Endothelial cell of umbilical vein (primary cell): ENCODE results near the gene TTYH3. TPM values are rescaled to one million over a fixed set of nuclear protein-coding genes. Genes with fewer than 3 reads are reported as not detected.

Experiments used
- BruUV-seq: library from RNA; stranded (reverse); fragments of 400-500 nt; replicated peaks from 2 replicates; lab custom pipeline; 2021; lab: Mats Ljungman, UMichigan
- CTCF ChIA-PET: fragments of 300-600, 350-600 bp; sonication (Branson Sonifier 250); formaldehyde crosslinking; loops from one replicate; lab custom pipeline; 2021; ENCODE audit warnings: antibody characterized with exemption, inconsistent platforms; lab: Charles Lee
- POLR2A ChIA-PET: fragments of 300-600, 350-600 bp; sonication (Branson Sonifier 250); formaldehyde crosslinking; loops from one replicate; lab custom pipeline; 2021; ENCODE audit warnings: antibody characterized with exemption, inconsistent platforms; lab: Charles Lee
- DNase-seq: peaks from one replicate; pipeline ENCODE4 v3.0.0-alpha.2; 2011; ENCODE audit warnings: low read depth, low spot score
- FAIRE-seq: peaks from 2 replicates; lab custom pipeline; 2011; peaks lifted over from hg19 to GRCh38; lab: Jason Lieb, UNC
- H2AFZ ChIP-seq: 2 replicates; pipeline ENCODE4 v1.6.0; 2012; ENCODE audit warnings: low read depth, low read length, control low read depth, inconsistent platforms
- H3K27ac ChIP-seq: 2 replicates; pipeline ENCODE4 v1.5.1; 2011; ENCODE audit warnings: low read depth, mild to moderate bottlenecking, control low read depth, low read length, moderate library complexity; ENCODE audit not compliant: insufficient read depth
- H3K27me3 ChIP-seq, 2 experiments: 2 replicates each; pipeline versions ENCODE4 v1.6.0 to v1.6.1; 2011; ENCODE audit warnings: low read length in 2 of 2, mixed read lengths in 1 of 2; ENCODE audit not compliant: control insufficient read depth in 2 of 2, insufficient read depth in 2 of 2
- H3K36me3 ChIP-seq, 2 experiments: 2 replicates in 1 of 2; 3 replicates in 1 of 2; pipeline ENCODE4 v1.5.1; 2011; ENCODE audit warnings: low read length in 2 of 2, mild to moderate bottlenecking in 1 of 2, moderate library complexity in 1 of 2; ENCODE audit not compliant: control insufficient read depth in 2 of 2, insufficient read depth in 2 of 2; ENCODE audit errors: extremely low read depth in 1 of 2
- H3K4me1 ChIP-seq: 3 replicates; pipeline ENCODE4 v1.5.1; 2011; ENCODE audit warnings: mild to moderate bottlenecking, low read length; ENCODE audit not compliant: control insufficient read depth, insufficient read depth; ENCODE audit errors: extremely low read depth
- H3K4me2 ChIP-seq: 2 replicates; pipeline ENCODE4 v1.6.1; 2011; ENCODE audit warnings: low read length, control low read depth, mixed read lengths; ENCODE audit not compliant: insufficient read depth
- H3K4me3 ChIP-seq, 3 experiments: fragments of 200-600 bp in 1 of 3; sonication (generic), shearing (Covaris generic) in 1 of 3; replicated peaks in 1 of 3; 2 replicates each; pipeline ENCODE4 v1.5.1; 2011 to 2016; ENCODE audit warnings: control low read depth in 3 of 3, low read length in 3 of 3, mild to moderate bottlenecking in 2 of 3, inconsistent platforms in 1 of 3, low read depth in 1 of 3, moderate library complexity in 1 of 3; ENCODE audit not compliant: insufficient read depth in 1 of 3
- H3K79me2 ChIP-seq: 2 replicates; pipeline ENCODE4 v1.6.0; 2012; ENCODE audit warnings: low read length, inconsistent platforms; ENCODE audit not compliant: control insufficient read depth, insufficient read depth
- H3K9ac ChIP-seq: replicated peaks from 2 replicates; pipeline ENCODE3; 2011; ENCODE audit warnings: low read length, control low read depth; ENCODE audit not compliant: insufficient read depth; ENCODE audit errors: extremely low read depth
- H3K9me1 ChIP-seq: replicated peaks from 3 replicates; pipeline ENCODE4 v1.6.0; 2011; ENCODE audit warnings: mild to moderate bottlenecking, low read length; ENCODE audit not compliant: control insufficient read depth, insufficient read depth; ENCODE audit errors: extremely low read depth
- H3K9me3 ChIP-seq: replicated peaks from 2 replicates; pipeline ENCODE4 v1.5.1; 2012; ENCODE audit warnings: low read length, inconsistent platforms; ENCODE audit not compliant: control insufficient read depth, insufficient read depth
- H4K20me1 ChIP-seq: replicated peaks from 2 replicates; pipeline ENCODE3; 2011; ENCODE audit warnings: mild to moderate bottlenecking, low read length; ENCODE audit not compliant: control insufficient read depth, insufficient read depth; ENCODE audit errors: extremely low read depth
- CTCF ChIP-seq, 2 donors: IDR thresholded peaks; 1 replicate in 1 of 2; 2 replicates in 1 of 2; pipeline ENCODE4 v1.5.1; 2011; ENCODE audit warnings: low read length in 2 of 2, mild to moderate bottlenecking in 2 of 2, moderate library complexity in 2 of 2, control low read depth in 1 of 2, inconsistent platforms in 1 of 2, low read depth in 1 of 2; ENCODE audit not compliant: insufficient read depth in 1 of 2; ENCODE audit errors: extremely low read depth in 1 of 2
- EZH2 ChIP-seq: IDR thresholded peaks from 2 replicates; pipeline ENCODE4 v1.6.1; 2012; ENCODE audit warnings: borderline replicate concordance, low read depth, mild to moderate bottlenecking, moderate library complexity, low read length, inconsistent platforms; ENCODE audit not compliant: severe bottlenecking
- FOS ChIP-seq: IDR thresholded peaks from 2 replicates; pipeline ENCODE4 v1.6.1; 2011; ENCODE audit warnings: mild to moderate bottlenecking, low read length, moderate library complexity, borderline replicate concordance; ENCODE audit not compliant: insufficient read depth
- GATA2 ChIP-seq: IDR thresholded peaks from 2 replicates; pipeline ENCODE4 v1.7.0; 2011; ENCODE audit warnings: low read depth, mild to moderate bottlenecking, moderate library complexity, mixed read lengths, low read length; ENCODE audit not compliant: insufficient read length, insufficient read depth
- JUN ChIP-seq: IDR thresholded peaks from 2 replicates; pipeline ENCODE4 v1.6.1; 2011; ENCODE audit warnings: borderline replicate concordance, low read depth; ENCODE audit not compliant: insufficient read length, insufficient read depth
- MAX ChIP-seq: IDR thresholded peaks from 2 replicates; pipeline ENCODE4 v1.6.1; 2011; ENCODE audit not compliant: insufficient read depth, insufficient read length
- MYC ChIP-seq: IDR thresholded peaks from one replicate; pipeline ENCODE4 v1.6.1; 2011; ENCODE audit warnings: mild to moderate bottlenecking, low read depth, low read length
- POLR2A ChIP-seq: IDR thresholded peaks from 2 replicates; pipeline ENCODE4 v1.6.1; 2012; ENCODE audit warnings: low read depth, mild to moderate bottlenecking, control low read depth, low read length
- POLR2AphosphoS5 ChIP-seq: IDR thresholded peaks from 2 replicates; pipeline ENCODE4 v1.6.1; 2012; ENCODE audit warnings: low read depth, mild to moderate bottlenecking, control low read depth, low read length, moderate library complexity; ENCODE audit not compliant: insufficient read depth
- dilution Hi-C: fragments of 300-500 bp; cut with MboI; formaldehyde crosslinking; loops from one replicate; pipeline ENCODE4 v1.15.0; 2019; ENCODE audit warnings: low sequenced_read_pairs; ENCODE audit not compliant: extremely low pct_ligation_motif_present
- intact Hi-C: fragments of 100-400 bp; cut with micrococcal nuclease; formaldehyde crosslinking; loops from one replicate; pipeline ENCODE4 v1.10.0; 2022
- polyA plus RNA-seq, 4 experiments: library from polyadenylated mRNA; depleted of rRNA in 3 of 4; stranded (reverse) in 3 of 4; unstranded in 1 of 4; fragments of >200 nt; gene quantifications; 2 replicates each; pipeline versions ENCODE4 v1.2.1 to v1.2.3, GENCODE V29; 2011 to 2012; ENCODE audit warnings: missing spikeins in 1 of 4
- total RNA-seq: library from RNA; stranded (reverse); gene quantifications from 2 replicates; pipeline ENCODE4 v1.2.3, GENCODE V29; 2021

Gene TTYH3
- total and polyA plus RNA-seq, 2 donors (not counting 3 experiments of a cell fraction or from before 2014, with no cell fraction given): 143 to 280 TPM

GRCh38 chr7:2681929-2682799 is 50.4 kb downstream of the TTYH3 start:
- Histone ChIP-seq H3K4me2 (no peak overlapping the region), H3K79me2 (no peaks in the 10 kb centered on the region), H3K9me3 (no peaks in the 10 kb centered on the region), H3K4me1 (no peaks in the 10 kb centered on the region), H4K20me1 (no peaks in the 10 kb centered on the region), H3K4me3 (no peak overlapping the region), H3K36me3 (no peaks in the 10 kb centered on the region), H3K27ac (no peak overlapping the region), H3K9ac (no peak overlapping the region), H3K9me1 (no peaks in the 10 kb centered on the region), H3K27me3 (peaks cover 2% of the 10 kb centered on the region in 2 experiments), H2AFZ (no peak overlapping the region)
- intact Hi-C loops (loop anchor here (1.0 to 2.0 kb wide), 4 partner anchors 73 to 231 kb away; no protein-coding TSS in a partner anchor), dilution Hi-C loops (no loop called here)
- BruUV-seq: no TSS peak
- CTCF ChIA-PET: interaction anchor here (0.8 to 3.7 kb wide), 10 partner anchors 8 to 230 kb away, joined by 3 to 83 read pairs (median 6); partner anchors contain the start of gene IQCE
- FAIRE-seq (no peak), DNase-seq (no peak)
- TF ChIP-seq JUN (no peak), EZH2 (no peak), MAX (no peak), POLR2AphosphoS5 (no peak), POLR2A (no peak), MYC (no peak), FOS (no peak), CTCF (IDR thresholded peaks at IDR 0.05; ENCODE audit: extremely low read depth in 1 of 2, insufficient read depth in 1 of 2, low read depth in 1 of 2, low read length in 2 of 2) (no peak), GATA2 (no peak)
- POLR2A ChIA-PET: interaction anchor here (0.6 kb wide), 1 partner anchor 17 kb away, joined by 3 read pairs; no protein-coding TSS in a partner anchor
